Superior temporal gyrus (tissue), 1 donor: Measurements from ENCODE around the gene PLA2G2E.
"Not testable (repeated sequence)": the region's sequence is repeated elsewhere in the genome, so short reads cannot be mapped to it uniquely, and the experiment has no call there.

Experiments used
- DNase-seq: peaks from one replicate; pipeline ENCODE4 v3.0.0-alpha.2; 2016; ENCODE audit errors: extremely low spot score

Gene PLA2G2E

DNA sequence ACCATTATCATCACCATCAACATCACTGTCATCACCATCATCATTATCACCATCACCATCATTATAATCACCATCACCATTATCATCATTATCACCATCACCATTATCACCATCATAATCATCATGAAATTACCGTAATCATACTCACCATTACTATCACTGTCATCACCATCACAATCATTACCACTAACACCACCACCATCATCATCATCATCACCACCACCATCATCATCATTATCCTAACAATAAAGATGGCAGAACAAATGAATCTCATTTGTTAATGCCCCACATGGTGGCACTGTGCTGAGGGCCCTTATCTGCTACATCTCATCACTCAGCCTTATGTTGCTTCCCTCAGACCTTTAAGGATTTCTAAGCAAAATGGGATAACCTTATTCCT, 9.4 kb upstream of the PLA2G2E start:
- no peak for DNase-seq

DNA sequence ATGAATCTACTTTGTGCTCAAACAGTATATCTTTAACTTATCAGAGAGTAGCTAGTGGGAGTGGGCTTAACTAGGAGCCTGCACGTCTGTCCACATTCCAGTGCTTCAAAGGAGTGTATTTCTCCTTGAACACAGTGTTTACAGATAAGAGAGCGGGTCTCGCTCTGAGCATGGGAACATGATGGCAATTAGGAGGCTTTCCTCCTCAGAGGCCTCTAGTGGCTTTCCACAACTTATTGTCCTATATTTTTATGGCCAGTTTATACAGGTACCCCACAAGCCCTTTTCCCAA, 3.7 kb upstream of the PLA2G2E start:
- DNase-seq, result not testable (repeated sequence)

DNA sequence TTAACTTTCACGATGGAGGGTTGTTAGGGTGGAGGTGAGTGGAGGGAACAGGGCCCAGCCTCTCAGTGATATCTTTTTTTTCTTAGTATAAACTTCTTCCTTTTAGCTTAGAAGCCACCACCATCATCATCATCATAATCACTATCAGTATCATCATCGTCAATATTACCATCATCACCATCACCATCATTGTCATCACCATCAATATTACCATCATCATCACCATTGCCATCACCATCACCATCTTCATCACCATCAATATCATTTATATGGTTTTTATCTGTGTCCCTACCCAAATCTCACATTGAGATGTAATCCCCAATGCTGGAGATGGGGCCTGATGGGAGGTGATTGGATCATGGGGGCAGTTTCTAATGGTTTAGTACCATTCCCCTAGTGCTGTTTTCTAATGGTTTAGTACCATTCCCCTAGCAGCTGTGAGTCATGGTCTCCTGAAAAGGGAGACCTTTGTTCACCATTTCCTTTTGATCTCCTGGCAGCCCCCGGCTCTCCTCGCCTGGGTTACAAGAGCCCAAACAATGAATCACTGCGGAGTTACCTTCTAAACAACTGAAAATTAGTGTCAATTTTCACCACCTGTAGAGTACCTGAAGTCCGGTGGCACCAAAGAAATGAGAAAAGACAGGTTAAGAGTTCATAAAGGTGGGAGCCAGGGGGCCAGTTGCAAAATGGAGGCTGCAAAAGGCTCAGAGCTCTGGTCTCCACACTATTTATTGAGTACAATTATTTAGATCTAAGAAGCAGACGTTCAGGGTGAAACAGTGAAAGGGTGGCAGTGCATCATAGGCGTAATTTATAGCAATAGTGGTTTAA, 3.1 kb upstream of the PLA2G2E start:
- DNase-seq, result no peak

DNA sequence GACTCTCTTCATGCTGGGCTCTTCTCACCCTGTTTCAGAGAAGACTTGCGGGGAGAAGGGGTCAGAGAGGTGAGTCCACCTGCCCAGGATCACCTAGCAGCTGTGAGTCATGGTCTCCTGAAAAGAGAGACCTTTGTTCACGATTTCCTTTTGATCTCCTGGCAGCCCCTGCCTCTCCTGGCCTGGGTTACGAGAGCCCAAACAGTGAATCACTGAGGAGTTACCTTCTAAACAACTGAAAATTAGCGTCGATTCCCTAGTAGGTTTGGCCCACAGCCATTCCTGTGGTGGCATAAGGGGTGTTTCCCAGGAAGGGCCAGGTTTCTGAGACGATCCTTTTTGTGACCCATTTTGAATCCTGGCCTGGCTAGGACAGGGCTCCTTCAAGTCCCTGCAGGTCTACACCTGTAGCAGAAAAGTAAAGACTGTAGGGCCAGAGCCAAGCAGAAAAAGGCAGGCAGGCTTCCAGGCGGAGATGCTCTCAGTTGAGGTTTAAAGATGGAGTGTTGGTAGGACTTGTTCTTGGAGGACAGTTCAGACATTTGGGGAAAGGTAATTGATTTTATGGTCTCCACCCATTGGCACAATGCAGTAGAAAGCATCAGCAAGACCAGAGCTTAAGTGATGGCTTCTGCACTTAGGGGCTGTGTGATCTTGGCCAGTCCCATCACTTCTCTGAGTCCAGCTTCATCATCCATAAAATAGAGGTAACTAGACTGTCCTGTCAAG, 2.1 kb upstream of the PLA2G2E start:
- DNase-seq, result no peak

DNA sequence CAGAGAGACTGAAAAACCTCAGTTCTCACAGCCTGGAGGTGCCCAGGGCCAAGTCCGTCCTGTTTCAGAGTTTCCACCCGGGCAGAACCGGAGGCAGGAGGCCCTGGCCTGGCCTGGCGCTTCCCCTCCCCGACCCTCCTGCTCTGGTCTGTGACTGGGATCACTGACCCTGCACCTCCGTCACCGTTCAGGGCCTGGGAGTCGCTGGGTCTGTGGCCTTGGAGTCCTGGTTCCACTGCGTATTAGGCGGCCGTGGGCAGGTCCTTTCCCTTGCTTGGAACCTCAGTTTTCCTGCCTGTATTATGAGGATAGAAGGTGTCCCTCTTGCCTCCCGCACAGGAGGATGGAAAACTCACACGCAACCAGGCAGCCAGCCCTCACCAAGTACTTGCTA, 533 bp upstream of the PLA2G2E start:
- no peak for DNase-seq

DNA sequence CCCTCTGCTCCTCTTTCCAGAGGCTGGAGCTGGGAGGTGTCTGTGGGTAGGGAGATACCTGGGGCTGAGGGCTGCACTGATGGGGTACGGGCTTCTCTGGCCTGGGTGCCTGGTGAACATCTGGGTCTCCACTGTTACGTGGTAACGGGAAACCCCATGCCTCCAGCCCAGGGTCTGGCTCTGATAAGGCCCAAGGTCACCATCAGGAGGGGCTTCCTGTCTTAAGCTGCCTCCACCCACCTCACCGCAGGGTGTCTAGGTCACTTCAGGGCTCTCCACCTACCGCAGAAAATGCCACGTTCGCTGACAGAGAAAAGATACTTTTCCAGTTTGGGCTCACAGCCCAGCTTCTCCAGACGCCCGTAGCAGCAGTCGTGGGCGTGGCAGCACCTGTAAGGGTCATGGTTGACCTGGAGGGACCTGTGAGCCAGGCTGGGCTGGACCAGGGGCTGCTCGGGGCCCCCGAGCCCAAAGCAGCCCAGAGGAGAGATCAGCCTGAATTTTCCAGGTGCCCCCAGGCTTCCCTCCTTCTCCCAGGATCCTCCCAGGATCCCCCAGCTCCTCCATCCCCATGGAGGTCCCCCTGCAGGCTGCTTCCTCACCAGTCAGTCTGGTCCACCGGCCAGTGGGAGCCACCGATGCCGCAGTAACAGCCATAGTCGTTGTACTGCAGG, 1.3 kb downstream of the PLA2G2E start:
- no peak for DNase-seq

DNA sequence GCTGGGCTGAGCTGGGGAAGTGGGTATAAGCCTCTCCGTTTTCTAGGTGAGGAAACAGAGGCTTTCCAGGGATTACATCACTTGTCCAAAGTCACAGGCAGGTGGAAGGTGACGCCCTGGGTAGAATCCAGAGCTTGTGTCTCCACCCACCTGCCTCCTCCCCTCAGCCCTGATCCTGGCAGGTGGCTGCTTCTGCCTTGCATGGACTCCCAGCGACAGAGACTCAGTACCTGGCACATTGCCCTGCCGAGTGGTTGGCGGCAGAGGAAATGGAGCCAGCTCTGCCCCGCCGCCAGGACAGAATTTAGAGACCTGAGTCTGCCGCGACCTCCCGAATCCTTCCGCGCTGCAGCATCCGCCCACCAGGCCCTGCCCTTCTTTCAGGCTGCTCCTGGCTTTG, 2.1 kb downstream of the PLA2G2E start:
- DNase-seq, result no peak

DNA sequence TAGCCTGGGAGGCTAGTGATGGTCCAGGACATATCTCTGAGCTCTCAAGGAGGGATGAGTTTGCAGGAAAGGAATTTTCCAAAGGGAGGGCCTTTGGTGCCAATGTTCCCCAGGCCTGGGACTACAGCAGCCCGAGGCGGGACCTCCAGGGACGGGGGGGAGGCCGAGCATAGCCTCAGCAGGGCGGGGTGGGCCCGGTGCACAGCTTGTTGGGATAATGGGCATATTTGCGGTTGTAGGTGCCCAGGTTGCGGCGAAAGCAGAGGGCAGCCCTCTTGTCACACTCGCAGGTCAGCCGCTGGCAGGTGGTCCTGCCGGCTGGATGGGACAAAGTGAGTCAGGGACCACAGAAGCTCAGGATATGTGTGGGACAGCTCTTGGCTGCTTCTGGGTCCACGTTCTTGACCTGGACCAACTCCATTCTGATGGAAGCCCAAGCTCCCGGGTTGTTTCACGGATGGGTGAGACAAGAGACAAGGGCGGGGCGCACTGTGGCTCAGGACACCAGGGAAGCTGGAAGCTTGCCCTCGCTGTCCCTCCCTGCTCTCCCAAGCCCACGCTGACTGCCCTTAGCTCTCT, 3.2 kb downstream of the PLA2G2E start:
- DNase-seq, result no peak

DNA sequence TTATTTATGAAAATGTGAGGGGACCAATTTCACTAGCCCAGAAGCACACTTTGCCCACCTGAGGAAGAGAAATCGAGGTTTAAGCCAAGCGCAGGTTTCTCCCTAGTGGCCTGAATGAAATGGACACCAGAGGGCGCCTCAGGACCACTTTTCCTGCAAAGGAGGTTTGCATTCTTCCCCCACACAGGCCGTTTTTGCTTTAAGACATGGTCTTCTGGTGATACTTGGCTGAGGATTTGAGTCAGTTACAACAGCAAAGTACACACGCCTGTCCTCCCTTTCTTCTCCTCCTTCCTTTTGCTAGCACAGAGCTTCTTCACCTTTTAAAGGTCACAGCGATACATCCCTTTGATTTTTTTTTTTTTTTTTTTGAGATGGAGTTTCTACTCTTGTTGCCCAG, 5.4 kb downstream of the PLA2G2E start:
- peak; percentile 95 for DNase-seq

DNA sequence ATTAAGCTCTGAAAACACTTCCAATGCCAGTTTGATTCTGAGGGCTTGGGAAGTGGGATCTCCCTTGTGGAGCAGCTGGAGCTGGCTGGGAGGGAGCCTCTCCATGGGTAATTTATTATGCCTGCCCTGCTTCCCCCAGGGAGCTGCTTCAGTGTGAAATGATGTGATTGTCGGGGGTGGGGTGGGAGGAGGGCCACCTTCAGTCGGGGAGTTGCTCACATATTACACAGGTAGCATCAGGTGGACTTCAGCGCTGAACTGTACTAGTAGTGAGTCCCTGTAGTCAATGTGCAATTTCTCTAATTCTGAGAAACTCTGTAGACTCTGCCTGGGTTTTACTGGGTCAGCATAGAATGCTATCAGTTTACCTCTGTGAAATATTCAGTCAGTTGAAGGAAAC, 12.8 kb downstream of the PLA2G2E start:
- no peak for DNase-seq

DNA sequence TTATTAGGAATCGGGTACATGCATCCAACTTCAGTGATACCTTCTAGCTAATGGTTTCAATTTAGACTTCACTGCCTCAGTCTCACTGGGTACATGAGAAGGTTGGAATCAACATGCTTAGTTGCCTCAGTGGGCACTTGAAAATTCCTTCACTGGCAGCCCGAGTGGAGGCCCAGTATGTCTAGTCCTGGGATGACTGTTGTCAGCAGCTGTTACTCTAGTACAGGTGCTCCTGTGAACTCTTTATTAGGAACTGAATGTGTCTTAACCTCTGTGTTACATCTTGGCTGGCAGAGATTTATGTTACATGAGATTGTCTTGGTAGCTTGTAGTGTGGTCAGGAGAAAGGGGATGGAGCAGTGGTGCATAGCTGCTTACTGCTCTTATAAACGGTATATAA, 13.4 kb downstream of the PLA2G2E start:
- no peak for DNase-seq

DNA sequence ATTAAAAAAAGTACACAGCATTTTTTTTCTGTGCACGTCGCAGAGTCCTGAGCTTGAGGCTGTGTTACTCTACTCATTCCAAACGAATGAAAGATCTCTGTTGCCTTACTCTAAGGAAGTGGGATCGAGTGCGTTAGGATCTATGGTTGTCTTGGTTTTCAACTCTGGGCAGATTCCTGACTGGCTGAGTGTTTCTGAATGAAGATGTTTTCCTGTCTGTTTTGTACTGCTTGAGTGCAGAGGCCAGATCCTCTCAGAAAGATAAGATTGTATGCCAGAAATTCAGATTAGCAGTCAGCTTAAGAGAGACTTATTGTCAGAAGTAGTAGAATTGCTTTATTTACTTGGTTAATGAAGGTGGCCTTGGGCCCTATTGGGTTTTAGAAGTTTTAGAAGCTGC, 14.0 kb downstream of the PLA2G2E start:
- DNase-seq, result no peak

DNA sequence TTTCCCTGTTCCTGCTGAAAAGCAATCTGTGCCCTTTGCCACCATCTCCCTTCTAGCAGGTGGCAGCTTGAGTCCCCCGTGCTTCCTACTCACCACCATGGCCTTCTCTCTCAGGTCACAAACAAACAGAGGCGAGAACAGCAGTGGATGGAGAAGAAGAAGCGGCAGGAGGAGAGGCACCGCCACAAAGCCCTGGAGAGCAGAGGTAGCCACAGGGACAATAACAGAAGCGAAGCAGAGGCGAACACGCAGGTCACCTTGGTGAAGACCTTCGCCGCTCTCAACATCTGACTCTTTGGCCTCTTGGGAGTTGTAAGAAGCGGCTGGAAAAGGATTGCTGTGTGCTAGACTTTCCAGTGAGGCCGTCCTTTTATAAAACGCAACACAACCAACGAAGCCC, 16.0 kb downstream of the PLA2G2E start:
- no peak for DNase-seq

DNA sequence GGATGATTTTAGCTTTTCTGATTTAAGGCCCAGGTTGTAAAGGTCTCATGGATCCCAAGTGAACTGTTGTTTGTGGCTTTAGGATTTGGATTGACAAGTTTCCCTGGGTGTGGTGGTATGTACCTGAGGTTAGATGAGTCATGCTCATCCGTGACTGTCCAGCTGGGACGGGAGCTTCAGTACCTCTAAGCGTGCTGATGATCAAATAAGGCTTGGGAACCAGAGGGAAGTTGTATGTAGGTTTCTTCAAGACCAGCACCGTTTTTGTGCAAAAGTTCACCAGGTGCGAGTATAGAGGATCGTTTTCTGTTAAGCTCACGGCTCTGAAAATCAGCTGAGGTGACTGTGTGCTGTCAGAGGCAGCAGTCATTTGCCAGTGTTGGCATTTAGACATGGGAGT, 19.8 kb downstream of the PLA2G2E start:
- no peak for DNase-seq

DNA sequence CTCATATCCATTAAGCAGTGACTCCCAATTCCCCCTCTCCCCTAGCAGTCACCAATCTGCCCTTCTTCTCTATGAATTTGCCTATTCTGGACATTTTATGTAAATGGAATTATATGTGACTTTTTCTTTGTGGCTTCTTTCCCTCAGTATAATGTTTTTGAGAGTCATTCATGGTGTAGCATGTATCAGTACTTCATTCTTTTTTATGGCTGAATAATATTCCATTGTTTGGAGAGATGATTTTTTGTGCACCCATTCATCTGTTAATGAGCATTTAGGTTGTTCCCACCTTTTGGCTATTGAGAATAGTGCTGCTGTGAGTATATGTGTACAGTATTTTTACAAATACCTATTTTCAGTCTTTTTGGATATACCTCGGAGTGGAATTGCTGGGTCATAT, 21.8 kb downstream of the PLA2G2E start:
- DNase-seq, result no peak

DNA sequence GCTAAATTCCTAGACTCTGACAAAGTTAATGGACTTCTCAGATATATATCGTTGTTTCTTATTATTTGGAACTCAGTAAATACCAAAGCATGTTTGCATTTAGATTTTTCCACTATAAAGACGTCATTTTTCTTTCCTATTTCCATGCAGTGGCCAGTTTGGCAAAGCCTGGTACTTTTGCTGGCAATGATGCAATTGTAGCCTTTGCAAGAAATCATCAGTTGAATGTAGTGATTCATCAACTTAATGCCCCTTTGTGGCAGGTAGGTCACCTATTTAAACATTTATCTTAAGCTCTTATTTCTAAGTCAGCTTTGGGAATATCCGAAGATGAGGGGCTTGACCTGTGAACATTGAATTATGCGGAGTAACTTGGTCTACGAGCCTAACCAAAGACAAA, 29.2 kb downstream of the PLA2G2E start:
- peak; percentile 9 for DNase-seq

DNA sequence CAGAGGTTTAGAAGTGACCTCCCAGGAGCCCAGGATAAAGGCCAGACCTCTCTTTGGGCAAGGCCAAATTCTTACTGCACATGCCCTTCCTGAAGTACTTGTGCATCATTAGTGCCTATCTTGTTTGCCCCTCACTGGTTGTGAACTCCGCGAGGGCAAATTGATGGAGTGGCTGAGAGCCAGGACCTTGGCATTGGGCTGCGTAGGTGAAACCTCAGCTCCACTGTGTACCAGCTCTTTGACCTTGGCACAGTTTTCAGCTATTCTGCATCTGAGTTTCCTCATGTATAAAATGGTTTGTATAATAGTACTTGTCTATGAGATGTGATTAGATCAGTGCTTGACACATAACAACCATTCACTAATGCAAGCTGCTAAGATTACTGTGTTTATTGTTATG, 29.7 kb downstream of the PLA2G2E start:
- DNase-seq, result no peak

DNA sequence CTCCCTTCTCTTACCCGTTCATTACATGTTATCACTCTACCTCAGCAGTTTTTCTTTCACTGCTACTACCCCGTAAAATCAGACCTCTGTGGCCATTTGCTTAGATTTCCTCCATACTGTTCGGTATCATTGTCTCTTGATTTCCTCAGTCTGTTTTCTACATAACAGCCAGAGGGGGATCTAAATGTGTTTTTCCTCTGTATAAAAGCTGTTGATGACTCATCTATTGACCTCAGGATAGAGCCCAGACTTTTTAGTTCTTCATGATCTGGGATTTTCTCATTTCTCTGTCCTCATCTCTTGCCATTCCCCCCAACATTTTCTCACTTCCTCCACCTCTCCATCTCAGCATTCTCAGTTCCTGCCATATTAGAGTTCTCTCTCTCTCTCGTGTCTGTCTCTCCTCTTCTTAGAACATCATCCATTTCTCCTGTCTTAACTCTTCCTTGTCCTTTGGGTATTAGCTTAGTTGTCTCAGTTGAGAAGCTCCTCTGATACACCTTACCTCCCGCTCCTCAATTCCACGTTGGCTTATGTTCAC, 30.7 kb downstream of the PLA2G2E start:
- peak; percentile 7 for DNase-seq

DNA sequence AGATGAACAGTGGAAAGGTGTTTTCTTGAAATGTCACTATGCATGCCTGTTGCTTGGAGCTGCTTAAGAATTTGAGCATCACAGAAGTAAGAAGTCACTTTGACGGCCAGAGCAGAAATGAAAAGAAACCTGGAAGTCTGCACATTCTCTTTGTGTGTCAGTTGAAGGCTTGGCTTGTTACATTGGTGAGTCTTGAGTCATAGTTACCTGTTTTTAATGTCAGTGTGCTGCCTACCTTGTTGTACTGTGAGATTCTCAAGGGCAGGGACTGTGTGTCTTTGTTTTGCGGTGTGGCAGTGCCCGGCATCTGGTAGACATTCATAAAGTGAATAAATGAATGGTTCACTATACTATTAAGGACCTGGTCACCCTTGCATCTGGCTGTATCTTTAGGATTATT, 31.3 kb downstream of the PLA2G2E start:
- DNase-seq, result peak; percentile 6

DNA sequence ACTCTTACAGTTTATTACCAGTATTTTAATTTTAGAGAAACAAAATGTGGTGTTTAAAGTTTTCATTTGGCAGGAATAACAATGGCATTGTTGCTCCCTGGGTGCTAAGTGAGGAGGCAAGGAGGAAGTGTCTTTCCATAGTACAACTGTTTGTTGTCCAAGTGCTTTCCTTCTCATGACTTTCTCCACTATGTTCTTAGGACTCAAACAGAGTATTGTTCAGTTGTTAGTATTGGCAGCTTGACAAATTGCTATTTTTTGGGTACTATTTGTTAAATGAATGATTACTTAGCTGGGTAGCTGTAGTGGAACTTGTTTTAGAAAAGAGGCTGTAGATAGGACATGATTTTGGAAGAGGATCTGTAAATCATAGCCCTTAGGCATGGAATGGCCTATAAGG, 33.8 kb downstream of the PLA2G2E start:
- no peak for DNase-seq

DNA sequence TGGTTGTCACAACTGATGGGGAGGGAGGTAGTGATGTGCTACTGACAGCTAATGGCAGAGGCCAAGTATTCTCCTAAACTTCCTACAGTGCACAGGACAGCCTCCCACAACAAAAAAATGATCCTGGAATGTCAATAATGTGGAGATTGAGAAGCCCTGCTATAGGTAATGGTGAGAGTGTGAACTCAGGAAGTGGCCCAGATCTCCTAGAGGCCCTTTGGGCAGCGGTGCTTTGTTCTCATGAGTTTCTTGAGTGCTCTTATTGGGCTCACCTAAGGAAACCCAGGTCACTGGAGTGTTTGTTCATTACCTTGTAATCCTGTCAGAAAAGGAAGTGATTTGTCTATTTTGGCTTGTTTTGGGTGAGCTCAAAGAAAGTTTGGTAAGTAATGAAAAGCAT, 35.3 kb downstream of the PLA2G2E start:
- DNase-seq, result no peak

DNA sequence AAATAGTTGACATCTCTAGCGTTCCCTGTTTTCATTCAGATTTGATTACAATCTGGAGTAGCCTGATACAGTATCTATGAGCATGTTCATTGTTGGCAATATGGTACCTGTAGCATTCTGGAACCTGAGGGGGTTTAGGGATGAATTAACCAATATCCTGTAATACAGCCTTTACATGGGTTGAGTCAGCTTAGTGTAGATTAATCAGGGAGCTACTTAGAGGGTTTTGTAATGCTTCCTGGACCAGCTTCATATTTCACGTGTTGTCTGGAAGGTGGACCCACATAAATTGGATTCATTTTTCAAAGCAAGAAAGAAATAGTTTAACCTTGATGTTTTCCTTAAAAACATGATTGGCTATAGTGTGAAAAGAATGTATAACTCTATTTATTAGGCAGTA, 37.6 kb downstream of the PLA2G2E start:
- no peak for DNase-seq
